ENCODE data around the gene MFN2.
"Not testable (repeated sequence)": the region's sequence is repeated elsewhere in the genome, so short reads cannot be mapped to it uniquely, and the experiment has no call there.

MFN2 gene

GRCh38 chr1:12015499-12015898, 35.3 kb downstream of the MFN2 start:
- H3K27ac Mint-ChIP-seq: no peak overlapping the region
- peaks cover 30% of the 10 kb centered on the region for H3K4me1 Mint-ChIP-seq (ENCODE audit: low read depth)
- peaks cover 28% of the 10 kb centered on the region for H3K36me3 Mint-ChIP-seq (ENCODE audit: low read depth)
- no peaks in the 10 kb centered on the region for H3K27me3 Mint-ChIP-seq
- H3K4me3 Mint-ChIP-seq: no peak overlapping the region
- no peaks in the 10 kb centered on the region for H3K9me3 Mint-ChIP-seq

GRCh38 chr1:12016182-12016581, 35.9 kb downstream of the MFN2 start:
- Mint-ChIP-seq H3K27ac (no peak overlapping the region), H3K4me1 (ENCODE audit: low read depth) (peaks cover 30% of the 10 kb centered on the region), H3K9me3 (no peaks in the 10 kb centered on the region), H3K36me3 (ENCODE audit: low read depth) (peaks cover 25% of the 10 kb centered on the region), H3K27me3 (no peaks in the 10 kb centered on the region), H3K4me3 (no peak overlapping the region)

DNA sequence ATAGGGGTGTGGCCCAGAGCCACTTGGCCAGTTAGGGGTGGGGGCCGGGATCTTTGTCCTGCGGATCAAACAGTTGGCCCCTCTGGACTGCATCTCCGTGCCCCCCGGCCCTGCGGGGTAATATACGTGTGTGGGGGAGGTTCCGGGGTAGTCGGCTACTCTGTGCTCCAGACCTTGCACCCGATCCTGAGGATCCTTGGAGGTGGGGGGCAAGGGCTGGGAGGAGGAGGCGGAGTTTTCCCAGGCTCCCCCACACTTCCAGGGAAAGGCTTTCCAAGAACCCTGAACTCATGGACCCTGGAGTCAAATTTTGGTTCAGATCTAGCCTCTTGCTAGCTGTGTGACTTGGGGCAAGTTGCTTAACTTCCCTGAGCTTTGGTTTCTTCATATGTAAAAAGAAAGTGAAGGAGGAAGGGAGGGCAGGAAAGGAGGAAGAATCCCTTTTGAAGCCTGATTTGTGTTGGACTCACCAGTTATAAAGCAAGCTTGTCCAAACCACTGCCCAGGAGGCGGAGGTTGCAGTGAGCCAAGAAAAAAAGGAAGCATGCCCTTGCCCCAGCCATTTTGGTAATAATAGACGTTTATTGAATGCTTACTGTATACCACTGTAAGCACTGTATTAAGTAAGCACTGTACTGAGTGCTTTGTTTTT, 39.7 kb downstream of the MFN2 start:
- H3K27me3 Mint-ChIP-seq: no peaks in the 10 kb centered on the region
- no peaks in the 10 kb centered on the region for H3K9me3 Mint-ChIP-seq
- H3K4me1 Mint-ChIP-seq (ENCODE audit: low read depth): peaks cover 9% of the 10 kb centered on the region
- peak overlapping the region; percentile 85 for H3K4me3 Mint-ChIP-seq
- H3K27ac Mint-ChIP-seq: peak overlapping the region; percentile 77
- peaks cover 11% of the 10 kb centered on the region for H3K36me3 Mint-ChIP-seq (ENCODE audit: low read depth)

DNA sequence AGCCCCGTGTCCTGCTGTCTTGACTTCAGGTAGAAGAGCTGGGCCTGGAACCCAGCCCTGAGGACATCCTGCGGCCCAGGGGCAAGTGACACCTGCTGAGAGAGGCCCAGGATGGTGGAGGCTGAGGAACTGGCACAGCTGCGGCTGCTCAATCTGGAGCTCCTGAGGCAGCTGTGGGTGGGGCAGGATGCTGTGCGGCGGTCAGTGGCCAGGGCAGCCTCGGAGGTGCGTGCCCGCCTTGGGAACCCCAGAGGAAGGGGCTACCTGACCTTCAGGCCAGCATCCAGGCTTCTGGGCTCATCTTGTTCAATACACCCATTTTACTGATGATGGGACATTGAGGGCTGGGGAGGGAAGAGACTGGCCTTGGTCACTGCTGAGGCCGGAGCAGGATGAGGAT, 41.4 kb downstream of the MFN2 start:
- Mint-ChIP-seq H3K9me3 (no peaks in the 10 kb centered on the region), H3K4me1 (ENCODE audit: low read depth) (peaks cover 9% of the 10 kb centered on the region), H3K4me3 (no peak overlapping the region), H3K27ac (no peak overlapping the region), H3K27me3 (no peaks in the 10 kb centered on the region), H3K36me3 (ENCODE audit: low read depth) (peaks cover 21% of the 10 kb centered on the region)

DNA sequence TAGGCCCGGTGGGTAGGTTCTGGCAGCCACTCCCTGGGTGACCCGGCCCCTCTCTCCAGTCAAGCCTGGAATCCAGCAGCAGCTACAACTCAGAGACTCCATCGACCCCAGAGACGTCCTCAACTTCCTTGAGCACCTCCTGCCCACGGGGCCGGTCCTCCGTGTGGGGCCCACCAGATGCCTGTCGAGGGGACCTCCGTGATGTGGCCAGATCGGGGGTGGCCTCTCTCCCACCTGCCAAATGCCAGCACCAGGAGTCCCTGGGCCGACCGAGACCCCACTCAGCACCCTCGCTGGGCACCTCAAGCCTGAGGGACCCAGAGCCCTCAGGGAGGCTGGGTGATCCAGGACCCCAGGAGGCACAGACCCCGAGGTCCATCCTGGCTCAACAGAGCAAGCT, 41.8 kb downstream of the MFN2 start:
- Mint-ChIP-seq H3K9me3 (no peaks in the 10 kb centered on the region), H3K36me3 (ENCODE audit: low read depth) (peaks cover 25% of the 10 kb centered on the region), H3K4me1 (ENCODE audit: low read depth) (peaks cover 9% of the 10 kb centered on the region), H3K27me3 (no peaks in the 10 kb centered on the region), H3K4me3 (no peak overlapping the region), H3K27ac (no peak overlapping the region)

GRCh38 chr1:12026586-12026985, 46.3 kb downstream of the MFN2 start:
- Mint-ChIP-seq H3K4me1 (ENCODE audit: low read depth) (no peaks in the 10 kb centered on the region), H3K27ac (no peak overlapping the region), H3K36me3 (ENCODE audit: low read depth) (peaks cover 36% of the 10 kb centered on the region), H3K27me3 (no peaks in the 10 kb centered on the region), H3K4me3 (no peak overlapping the region), H3K9me3 (no peaks in the 10 kb centered on the region)

GRCh38 chr1:12028248-12028647, 48.0 kb downstream of the MFN2 start:
- Mint-ChIP-seq H3K4me3 (no peak overlapping the region), H3K36me3 (ENCODE audit: low read depth) (peaks cover 36% of the 10 kb centered on the region), H3K9me3 (no peaks in the 10 kb centered on the region), H3K27me3 (no peaks in the 10 kb centered on the region), H3K4me1 (ENCODE audit: low read depth) (no peaks in the 10 kb centered on the region), H3K27ac (no peak overlapping the region)

GRCh38 chr1:12028957-12029511, 48.8 kb downstream of the MFN2 start:
- H3K9me3 Mint-ChIP-seq: no peaks in the 10 kb centered on the region
- H3K27ac Mint-ChIP-seq: no peak overlapping the region
- no peak overlapping the region for H3K4me3 Mint-ChIP-seq
- H3K36me3 Mint-ChIP-seq (ENCODE audit: low read depth): peaks cover 34% of the 10 kb centered on the region
- H3K27me3 Mint-ChIP-seq: no peaks in the 10 kb centered on the region
- H3K4me1 Mint-ChIP-seq (ENCODE audit: low read depth): no peaks in the 10 kb centered on the region

DNA sequence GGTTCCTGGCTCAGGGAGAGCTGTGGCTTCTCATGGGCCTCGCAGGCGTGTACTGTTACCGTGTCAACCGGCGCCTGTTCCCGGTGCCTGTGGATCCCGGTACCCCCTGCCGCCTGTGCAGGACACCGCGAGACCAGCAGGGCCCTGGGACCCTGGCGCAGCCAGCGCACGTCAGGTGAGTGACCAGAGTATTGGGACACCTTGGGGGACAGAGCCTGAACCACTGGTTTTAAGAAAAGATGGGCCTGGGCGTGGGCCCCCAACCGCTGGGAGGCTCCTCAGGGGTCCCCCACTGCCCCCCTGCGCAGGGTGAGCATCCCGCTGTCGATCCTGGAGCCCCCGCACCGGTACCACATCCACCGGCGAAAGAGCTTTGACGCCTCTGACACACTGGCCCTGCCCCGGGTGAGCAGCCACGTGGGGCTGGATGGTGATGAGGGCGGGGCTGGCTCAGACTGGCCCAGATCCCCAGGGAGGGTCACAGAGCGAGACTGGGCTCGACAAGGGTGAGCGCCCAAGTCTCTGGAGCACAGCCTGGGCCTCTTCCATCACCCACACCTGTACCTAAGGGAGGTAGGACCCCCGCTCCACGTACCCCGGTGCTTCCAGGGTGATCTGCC, 49.6 kb downstream of the MFN2 start:
- Mint-ChIP-seq H3K4me1 (ENCODE audit: low read depth) (no peaks in the 10 kb centered on the region), H3K9me3 (no peaks in the 10 kb centered on the region), H3K4me3 (no peak overlapping the region), H3K36me3 (ENCODE audit: low read depth) (peaks cover 26% of the 10 kb centered on the region), H3K27me3 (no peaks in the 10 kb centered on the region), H3K27ac (no peak overlapping the region)

- no peak overlapping the region for H3K27ac Mint-ChIP-seq
- no peaks in the 10 kb centered on the region for H3K9me3 Mint-ChIP-seq
- peaks cover 18% of the 10 kb centered on the region for H3K36me3 Mint-ChIP-seq (ENCODE audit: low read depth)
- no peak overlapping the region for H3K4me3 Mint-ChIP-seq
- no peaks in the 10 kb centered on the region for H3K27me3 Mint-ChIP-seq
- no peaks in the 10 kb centered on the region for H3K4me1 Mint-ChIP-seq (ENCODE audit: low read depth)
Observed at GRCh38 chr1:12031039-12031980, 51.1 kb downstream of the MFN2 start.

GRCh38 chr1:12032161-12032621, 51.9 kb downstream of the MFN2 start:
- Mint-ChIP-seq H3K4me1 (ENCODE audit: low read depth) (no peaks in the 10 kb centered on the region), H3K27ac (no peak overlapping the region), H3K36me3 (ENCODE audit: low read depth) (peaks cover 10% of the 10 kb centered on the region)

DNA sequence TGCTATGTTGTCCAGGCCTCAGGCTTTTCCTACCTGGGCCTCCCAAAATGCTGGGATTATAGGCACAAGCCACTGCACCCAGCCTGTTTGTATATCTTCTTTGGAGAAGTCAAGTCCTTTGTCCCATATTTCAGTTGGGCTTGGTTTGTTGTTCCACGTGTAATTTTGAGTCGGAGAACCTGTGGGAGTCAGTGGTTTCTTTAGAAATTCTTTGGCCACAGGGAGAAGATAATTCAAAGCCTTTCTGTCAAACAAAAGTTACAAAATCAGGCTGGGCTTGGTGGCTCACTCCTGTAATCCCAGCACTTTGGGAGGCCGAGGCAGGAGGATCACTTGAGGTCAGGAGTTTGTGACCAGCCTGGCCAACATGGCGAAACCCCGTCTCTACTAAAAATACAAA, 53.2 kb downstream of the MFN2 start:
- not testable (repeated sequence) for H3K4me3 Mint-ChIP-seq; H3K27me3 Mint-ChIP-seq; H3K27ac Mint-ChIP-seq; H3K9me3 Mint-ChIP-seq; H3K36me3 Mint-ChIP-seq (ENCODE audit: low read depth); H3K4me1 Mint-ChIP-seq (ENCODE audit: low read depth)

More at GRCh38 chr1:12032161-12032621, 51.9 kb downstream of the MFN2 start:
- no peaks in the 10 kb centered on the region for H3K27me3 Mint-ChIP-seq
- H3K4me3 Mint-ChIP-seq: no peak overlapping the region
- H3K9me3 Mint-ChIP-seq: no peaks in the 10 kb centered on the region

DNA sequence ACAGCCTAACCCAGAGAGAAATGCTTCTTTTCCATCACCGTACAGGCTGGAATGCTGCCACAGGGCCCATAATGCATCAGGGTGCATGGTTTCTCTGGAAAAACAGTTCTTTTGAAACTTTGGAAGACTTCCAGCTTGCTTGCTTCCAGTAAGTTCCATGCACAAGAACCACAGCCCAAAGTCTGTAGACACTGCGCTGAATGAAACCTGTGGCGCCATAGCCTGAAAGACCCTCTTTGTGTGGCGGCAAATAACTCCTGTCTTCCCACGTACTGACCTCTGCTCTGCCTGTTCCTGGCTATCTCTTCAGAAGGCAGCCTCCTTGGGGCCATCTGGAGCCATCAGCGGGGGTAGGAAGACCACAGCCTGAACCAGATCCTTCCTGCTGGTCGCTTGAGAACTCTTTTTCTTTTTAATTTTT, 54.1 kb downstream of the MFN2 start:
- H3K9me3 Mint-ChIP-seq: no peaks in the 10 kb centered on the region
- no peaks in the 10 kb centered on the region for H3K36me3 Mint-ChIP-seq (ENCODE audit: low read depth)
- H3K27ac Mint-ChIP-seq: no peak overlapping the region
- H3K4me1 Mint-ChIP-seq (ENCODE audit: low read depth): peaks cover 15% of the 10 kb centered on the region
- no peaks in the 10 kb centered on the region for H3K27me3 Mint-ChIP-seq
- H3K4me3 Mint-ChIP-seq: no peak overlapping the region

DNA sequence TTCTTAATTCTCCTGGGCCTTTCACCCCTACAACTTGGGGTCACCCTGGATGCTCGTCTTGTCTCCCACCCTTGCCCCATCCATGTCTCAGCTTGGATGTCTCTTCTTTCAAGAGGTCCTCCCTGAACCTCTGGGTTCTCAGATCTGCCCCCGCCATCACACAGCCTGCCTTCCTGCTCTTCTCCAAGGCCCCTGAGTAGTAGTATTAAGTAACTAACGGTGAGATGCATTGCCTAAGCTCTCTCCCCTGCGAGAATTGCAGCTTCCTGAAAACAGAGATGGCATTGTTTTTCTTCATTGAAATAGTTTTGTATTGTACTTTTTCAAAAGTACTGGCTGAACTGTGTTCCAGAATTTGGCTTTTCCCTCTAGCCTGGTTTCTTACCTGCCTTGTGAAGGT, 55.1 kb downstream of the MFN2 start:
- H3K36me3 Mint-ChIP-seq (ENCODE audit: low read depth): no peaks in the 10 kb centered on the region
- no peak overlapping the region for H3K4me3 Mint-ChIP-seq
- H3K9me3 Mint-ChIP-seq: no peaks in the 10 kb centered on the region
- no peak overlapping the region for H3K27ac Mint-ChIP-seq
- no peaks in the 10 kb centered on the region for H3K27me3 Mint-ChIP-seq
- H3K4me1 Mint-ChIP-seq (ENCODE audit: low read depth): peaks cover 15% of the 10 kb centered on the region
